ENCODE results near the gene FAH. TPM values are rescaled to one million over a fixed set of nuclear protein-coding genes. Genes with fewer than 3 reads are reported as not detected.

Gene FAH
- total and polyA plus RNA-seq, 2 experiments from 2014 or later, result 16.3 to 20.3 TPM

- TF ChIP-seq ZNF462 (CRISPR knock-in tag; IDR thresholded peaks at IDR 0.05) (no peak), POLR2AphosphoS5 (IDR thresholded peaks at IDR 0.05; ENCODE audit: low read depth) (no peak), CREB1 (CRISPR knock-in tag; IDR thresholded peaks at IDR 0.05; ENCODE audit: low read depth) (no peak), STAT1 (IDR thresholded peaks at IDR 0.05; ENCODE audit: unreplicated experiment) (no peak), NANOG (IDR thresholded peaks at IDR 0.05; ENCODE audit: borderline replicate concordance) (no peak), JUNB (IDR thresholded peaks at IDR 0.05; ENCODE audit: unreplicated experiment) (no peak), REST (IDR thresholded peaks at IDR 0.05; ENCODE audit: unreplicated experiment) (no peak), ZNF114 (CRISPR knock-in tag; IDR thresholded peaks at IDR 0.05) (no peak), ZNF331 (CRISPR knock-in tag; IDR thresholded peaks at IDR 0.05; ENCODE audit: low read depth) (no peak)
- TF ChIP-seq, protein P1, sequence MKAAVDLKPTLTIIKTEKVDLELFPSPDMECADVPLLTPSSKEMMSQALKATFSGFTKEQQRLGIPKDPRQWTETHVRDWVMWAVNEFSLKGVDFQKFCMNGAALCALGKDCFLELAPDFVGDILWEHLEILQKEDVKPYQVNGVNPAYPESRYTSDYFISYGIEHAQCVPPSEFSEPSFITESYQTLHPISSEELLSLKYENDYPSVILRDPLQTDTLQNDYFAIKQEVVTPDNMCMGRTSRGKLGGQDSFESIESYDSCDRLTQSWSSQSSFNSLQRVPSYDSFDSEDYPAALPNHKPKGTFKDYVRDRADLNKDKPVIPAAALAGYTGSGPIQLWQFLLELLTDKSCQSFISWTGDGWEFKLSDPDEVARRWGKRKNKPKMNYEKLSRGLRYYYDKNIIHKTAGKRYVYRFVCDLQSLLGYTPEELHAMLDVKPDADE (IDR thresholded peaks at IDR 0.05), result no peak
Measured at GRCh38 chr15:80168421-80168820, 15.6 kb downstream of the FAH start (continued).
